ENCODE data around the gene NLRP6. TPM values are rescaled to one million over a fixed set of nuclear protein-coding genes. Genes with fewer than 3 reads are reported as not detected.
"Not testable (repeated sequence)": the region's sequence is repeated elsewhere in the genome, so short reads cannot be mapped to it uniquely, and the experiment has no call there.

NLRP6 gene
- total and polyA plus RNA-seq, 2 of the 4 experiments (the other 2 are of a cell fraction) = not detected

DNA sequence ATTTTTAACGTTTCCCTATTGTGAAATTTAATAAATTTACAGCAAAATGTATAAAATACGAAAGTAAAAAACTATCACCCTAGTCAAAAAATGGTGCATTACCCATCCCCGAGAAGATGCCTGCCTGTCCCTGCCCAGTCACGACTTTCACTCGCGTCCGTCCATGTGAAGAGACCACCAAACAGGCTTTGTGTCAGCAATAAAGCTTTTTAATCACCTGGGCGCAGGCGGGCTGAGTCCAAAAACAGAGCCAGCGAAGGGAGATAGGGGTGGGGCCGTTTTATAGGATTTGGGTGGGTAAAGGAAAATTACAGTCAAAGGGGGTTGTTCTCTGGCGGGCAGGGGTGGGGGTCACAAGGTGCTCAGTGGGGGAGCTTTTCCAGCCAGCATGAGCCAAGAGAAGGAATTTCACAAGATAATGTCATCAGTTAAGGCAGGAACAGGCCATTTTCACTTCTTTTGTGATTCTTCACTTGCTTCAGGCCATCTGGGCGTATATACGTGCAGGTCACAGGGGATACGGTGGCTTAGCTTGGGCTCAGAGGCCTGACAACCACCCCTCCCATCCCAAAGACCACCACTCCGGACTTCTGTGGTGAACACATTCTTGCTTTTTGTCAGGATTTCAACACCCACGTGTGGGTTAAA lies 55.5 kb downstream of the NLRP6 start:
- H3K14ac ChIP-seq (replicated peaks; ENCODE audit: low read depth, low read length); H3K4me1 ChIP-seq (ENCODE audit: control insufficient read depth, insufficient read depth, low read length); H4K5ac ChIP-seq (ENCODE audit: low read depth, low read length); H4K91ac ChIP-seq (ENCODE audit: insufficient read depth, low read depth, low read length); ATAC-seq (ENCODE audit: low read depth); H4K20me1 ChIP-seq (ENCODE audit: insufficient read depth, low read length); H3K27me3 ChIP-seq (ENCODE audit: control insufficient read depth, insufficient read depth, low read length); H2AK5ac ChIP-seq (ENCODE audit: low read depth, low read length); H3K79me1 ChIP-seq (ENCODE audit: low read depth in 1 of 2, low read length in 2 of 2); H2BK5ac ChIP-seq (ENCODE audit: low read depth, low read length, poor library complexity, severe bottlenecking); H2BK20ac ChIP-seq (ENCODE audit: low read depth, low read length); POLR2A ChIA-PET (ENCODE audit: unreplicated experiment); H3K9me3 ChIP-seq (ENCODE audit: control insufficient read depth, insufficient read depth, low read length); H2BK120ac ChIP-seq (ENCODE audit: low read depth, low read length); H3K4me3 ChIP-seq (ENCODE audit: insufficient read depth, low read depth, low read length); in situ Hi-C loops (cut with MboI; ENCODE audit: low sequenced_read_pairs); BruUV-seq (replicated peaks); H3K4ac ChIP-seq (ENCODE audit: low read depth, low read length); H3K56ac ChIP-seq (ENCODE audit: extremely low read depth, insufficient read depth, low read length); intact Hi-C loops (cut with micrococcal nuclease); H3K23ac ChIP-seq (ENCODE audit: low read depth, low read length); H3K4me2 ChIP-seq (ENCODE audit: low read depth, low read length); dilution Hi-C loops (cut with HindIII; ENCODE audit: low sequenced_read_pairs, unreplicated experiment); H3K18ac ChIP-seq (ENCODE audit: low read depth, low read length); CTCF ChIA-PET; H3K9ac ChIP-seq (ENCODE audit: low read depth, low read length); H4K8ac ChIP-seq (ENCODE audit: low read depth in 2 of 2, low read length in 2 of 2); H3K27ac ChIP-seq (ENCODE audit: insufficient read depth, low read length); H2AFZ ChIP-seq (replicated peaks; ENCODE audit: low read length, poor library complexity); H2AK9ac ChIP-seq (replicated peaks; ENCODE audit: low read depth, low read length, poor library complexity); DNase-seq; H2BK15ac ChIP-seq (ENCODE audit: low read depth, low read length); H3K9me1 ChIP-seq (ENCODE audit: insufficient read depth, low read length); H3K36me3 ChIP-seq (ENCODE audit: control insufficient read depth, insufficient read depth, low read length): not testable (repeated sequence)
- 75% methylated on average over 7 of the region's 17 CpGs; no CpG with 5 or more reads in 1 of the 2 experiments for WGBS, 2 experiments (ENCODE audit: extremely low coverage in 2 of 2, insufficient read length in 1 of 2)
